ENCODE results near the gene DHX16. TPM values are rescaled to one million over a fixed set of nuclear protein-coding genes. Genes with fewer than 3 reads are reported as not detected.

DHX16 gene
- total RNA-seq, 1 donor from 2014 or later = 38.4 TPM

GRCh38 chr6:30682143-30683117, 9.6 kb upstream of the DHX16 start:
- Histone ChIP-seq H3K27me3 (ENCODE audit: control insufficient read depth, insufficient read depth, low read length) (no peaks in the 10 kb centered on the region), H3K4me3 (ENCODE audit: low read depth, low read length) (peak overlapping the region; percentile 76), H3K36me3 (ENCODE audit: control insufficient read depth, insufficient read depth, low read length) (peaks cover 11% of the 10 kb centered on the region)
- peak; percentile 86 for DNase-seq (ENCODE audit: low read depth)
- no peak for TF ChIP-seq CTCF (IDR thresholded peaks at IDR 0.05; ENCODE audit: insufficient read depth, low read length, severe bottlenecking)
- FAIRE-seq = no peak

- Histone ChIP-seq H3K36me3 (ENCODE audit: control insufficient read depth, insufficient read depth, low read length) (peaks cover 16% of the 10 kb centered on the region), H3K27me3 (ENCODE audit: control insufficient read depth, insufficient read depth, low read length) (no peaks in the 10 kb centered on the region), H3K4me3 (ENCODE audit: low read depth, low read length) (no peak overlapping the region)
- TF ChIP-seq CTCF (IDR thresholded peaks at IDR 0.05; ENCODE audit: insufficient read depth, low read length, severe bottlenecking) = no peak
- DNase-seq (ENCODE audit: low read depth) (no peak), FAIRE-seq (no peak)
Observed at GRCh38 chr6:30681766-30682142, 8.9 kb upstream of the DHX16 start.

- H3K27me3 ChIP-seq (ENCODE audit: control insufficient read depth, insufficient read depth, low read length) = no peaks in the 10 kb centered on the region
- TF ChIP-seq CTCF (IDR thresholded peaks at IDR 0.05; ENCODE audit: insufficient read depth, low read length, severe bottlenecking) = no peak
- H3K36me3 ChIP-seq (ENCODE audit: control insufficient read depth, insufficient read depth, low read length) = peaks cover 20% of the 10 kb centered on the region
- no peak overlapping the region for H3K4me3 ChIP-seq (ENCODE audit: low read depth, low read length)
- DNase-seq (ENCODE audit: low read depth) (no peak), FAIRE-seq (no peak)
Observed at GRCh38 chr6:30679765-30680535, 7.1 kb upstream of the DHX16 start.

- peaks cover 19% of the 10 kb centered on the region for H3K36me3 ChIP-seq (ENCODE audit: control insufficient read depth, insufficient read depth, low read length)
- H3K4me3 ChIP-seq (ENCODE audit: low read depth, low read length) = no peak overlapping the region
- DNase-seq (ENCODE audit: low read depth) (peak; percentile 54), FAIRE-seq (no peak)
- no peaks in the 10 kb centered on the region for H3K27me3 ChIP-seq (ENCODE audit: control insufficient read depth, insufficient read depth, low read length)
- TF ChIP-seq CTCF (IDR thresholded peaks at IDR 0.05; ENCODE audit: insufficient read depth, low read length, severe bottlenecking) = peak; percentile 97
Observed at GRCh38 chr6:30678964-30679726, 6.3 kb upstream of the DHX16 start.

GRCh38 chr6:30676660-30677285, 4.0 kb upstream of the DHX16 start:
- peaks cover 17% of the 10 kb centered on the region for H3K36me3 ChIP-seq (ENCODE audit: control insufficient read depth, insufficient read depth, low read length)

More at GRCh38 chr6:30676660-30677285, 4.0 kb upstream of the DHX16 start:
- Histone ChIP-seq H3K27me3 (ENCODE audit: control insufficient read depth, insufficient read depth, low read length) (no peaks in the 10 kb centered on the region), H3K4me3 (ENCODE audit: low read depth, low read length) (no peak overlapping the region)
- FAIRE-seq (no peak), DNase-seq (ENCODE audit: low read depth) (no peak)
- no peak for TF ChIP-seq CTCF (IDR thresholded peaks at IDR 0.05; ENCODE audit: insufficient read depth, low read length, severe bottlenecking)
